Panc1 (cell line): ENCODE measurements around the gene TFF3. TPM values are rescaled to one million over a fixed set of nuclear protein-coding genes. Genes with fewer than 3 reads are reported as not detected.

ENCODE experiments used
- ATAC-seq: fragments of 200-7000 bp; cut with Tn5 transposase; 2 replicates; pipeline ENCODE4 v1.9.1; 2020; ENCODE audit warnings: mild to moderate bottlenecking, moderate library complexity
- BruUV-seq: library from RNA; stranded (reverse); fragments of 400-500 nt; replicated peaks from 2 replicates; lab custom pipeline; 2021; lab: Mats Ljungman, UMichigan
- CTCF ChIA-PET: fragments of 300-600 bp; sonication (Branson Sonifier 250); formaldehyde crosslinking; loops from one replicate; lab custom pipeline; 2022; ENCODE audit warnings: antibody characterized with exemption; lab: Charles Lee
- POLR2A ChIA-PET: fragments of 300-600 bp; sonication (Branson Sonifier 250); formaldehyde crosslinking; loops from one replicate; lab custom pipeline; 2022; ENCODE audit warnings: antibody characterized with exemption; lab: Charles Lee
- DNase-seq: peaks from one replicate; pipeline ENCODE4 v3.0.0-alpha.2; 2010; ENCODE audit warnings: low read depth, low spot score
- H3K27ac ChIP-seq: 2 replicates; pipeline ENCODE4 v1.5.1; 2011; ENCODE audit warnings: mild to moderate bottlenecking, low read length, inconsistent platforms
- H3K27me3 ChIP-seq: fragments of 200-500 bp; sonication (Bioruptor generic); 2 replicates; pipeline ENCODE4 v1.6.0; 2014; ENCODE audit warnings: low read length, inconsistent platforms; ENCODE audit not compliant: control insufficient read depth, insufficient read depth
- H3K36me3 ChIP-seq: fragments of 200-500 bp; sonication (Bioruptor generic); 2 replicates; pipeline ENCODE4 v1.5.1; 2014; ENCODE audit warnings: inconsistent platforms, mild to moderate bottlenecking, low read length, moderate library complexity; ENCODE audit not compliant: control insufficient read depth, insufficient read depth
- H3K4me1 ChIP-seq: 2 replicates; pipeline ENCODE4 v1.5.1; 2011; ENCODE audit warnings: inconsistent platforms, mild to moderate bottlenecking, low read length, moderate library complexity; ENCODE audit not compliant: control insufficient read depth, insufficient read depth
- H3K4me3 ChIP-seq, 2 experiments: 2 replicates each; pipeline ENCODE4 v1.5.1; 2011 to 2012; ENCODE audit warnings: low read depth in 2 of 2, low read length in 2 of 2, mild to moderate bottlenecking in 2 of 2, inconsistent platforms in 1 of 2, moderate library complexity in 1 of 2
- H3K9me3 ChIP-seq: fragments of 200-500 bp; sonication (Bioruptor generic); 2 replicates; pipeline ENCODE4 v1.5.1; 2014; ENCODE audit warnings: low read depth, mild to moderate bottlenecking, inconsistent platforms, low read length, moderate library complexity; ENCODE audit not compliant: control insufficient read depth, insufficient read depth
- CTCF ChIP-seq: fragments of 450-650 bp; IDR thresholded peaks from 2 replicates; pipeline ENCODE4 v1.5.1; 2017; ENCODE audit warnings: mild to moderate bottlenecking
- POLR2AphosphoS5 ChIP-seq: IDR thresholded peaks from 2 replicates; pipeline ENCODE4 v1.6.1; 2012; ENCODE audit warnings: mild to moderate bottlenecking, low read depth, low read length, moderate library complexity
- SIN3A ChIP-seq: IDR thresholded peaks from 2 replicates; pipeline ENCODE4 v1.6.1; 2012; ENCODE audit warnings: low read depth, mild to moderate bottlenecking, low read length, moderate library complexity, borderline replicate concordance; ENCODE audit not compliant: insufficient read depth
- TCF7L2 ChIP-seq: IDR thresholded peaks from 2 replicates; pipeline ENCODE4 v1.6.1; 2011; ENCODE audit warnings: mild to moderate bottlenecking, low read depth, low read length, inconsistent platforms
- in situ Hi-C: cut with HindIII; loops from 2 replicates; pipeline ENCODE4 v1.10.0; 2016; ENCODE audit warnings: low sequenced_read_pairs, low pct_unique_long_range_greater_than_20kb
- intact Hi-C: fragments of 100-400 bp; cut with micrococcal nuclease; formaldehyde crosslinking; loops from one replicate; pipeline ENCODE4 v1.10.0; 2022; ENCODE audit not compliant: unreplicated experiment
- total RNA-seq: library from RNA; stranded (reverse); gene quantifications from one replicate; pipeline ENCODE4 v1.2.1, GENCODE V29; 2021; ENCODE audit not compliant: unreplicated experiment
- TF ChIP-seq, protein P1 (sequence below), 2 experiments: IDR thresholded peaks; 2 replicates each; pipeline ENCODE4 v1.6.1; 2011 to 2012; ENCODE audit warnings: low read depth in 2 of 2, control low read depth in 1 of 2, low read length in 1 of 2, mild to moderate bottlenecking in 1 of 2, moderate library complexity in 1 of 2; ENCODE audit not compliant: insufficient read depth in 1 of 2

Gene TFF3
- total RNA-seq, 1 experiment from 2014 or later: 8.9 TPM

DNA sequence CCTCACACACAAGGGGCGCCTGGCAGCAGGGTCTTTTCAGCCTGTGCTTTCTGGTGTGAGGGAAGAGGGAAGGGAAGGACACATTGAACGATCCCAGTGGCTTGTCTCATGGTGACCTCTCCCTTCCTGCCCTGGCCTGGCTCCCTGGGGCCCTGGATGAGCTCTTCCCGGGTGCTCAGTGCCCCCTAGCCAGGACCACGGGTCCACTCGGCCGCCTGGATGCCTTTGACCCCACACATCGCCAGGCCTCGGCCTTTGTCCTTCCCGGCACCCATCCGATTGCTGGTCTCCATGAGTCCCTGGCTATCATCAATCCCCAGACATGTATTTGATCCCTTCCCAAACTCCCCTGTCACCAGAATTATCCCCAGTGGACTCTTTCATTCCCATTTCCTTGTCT is 6.0 kb upstream of the TFF3 start:
- intact Hi-C loops: no loop called here
- DNase-seq: no peak
- TF ChIP-seq SIN3A (no peak), CTCF (no peak), POLR2AphosphoS5 (no peak), TCF7L2 (no peak)
- TF ChIP-seq, protein P1, sequence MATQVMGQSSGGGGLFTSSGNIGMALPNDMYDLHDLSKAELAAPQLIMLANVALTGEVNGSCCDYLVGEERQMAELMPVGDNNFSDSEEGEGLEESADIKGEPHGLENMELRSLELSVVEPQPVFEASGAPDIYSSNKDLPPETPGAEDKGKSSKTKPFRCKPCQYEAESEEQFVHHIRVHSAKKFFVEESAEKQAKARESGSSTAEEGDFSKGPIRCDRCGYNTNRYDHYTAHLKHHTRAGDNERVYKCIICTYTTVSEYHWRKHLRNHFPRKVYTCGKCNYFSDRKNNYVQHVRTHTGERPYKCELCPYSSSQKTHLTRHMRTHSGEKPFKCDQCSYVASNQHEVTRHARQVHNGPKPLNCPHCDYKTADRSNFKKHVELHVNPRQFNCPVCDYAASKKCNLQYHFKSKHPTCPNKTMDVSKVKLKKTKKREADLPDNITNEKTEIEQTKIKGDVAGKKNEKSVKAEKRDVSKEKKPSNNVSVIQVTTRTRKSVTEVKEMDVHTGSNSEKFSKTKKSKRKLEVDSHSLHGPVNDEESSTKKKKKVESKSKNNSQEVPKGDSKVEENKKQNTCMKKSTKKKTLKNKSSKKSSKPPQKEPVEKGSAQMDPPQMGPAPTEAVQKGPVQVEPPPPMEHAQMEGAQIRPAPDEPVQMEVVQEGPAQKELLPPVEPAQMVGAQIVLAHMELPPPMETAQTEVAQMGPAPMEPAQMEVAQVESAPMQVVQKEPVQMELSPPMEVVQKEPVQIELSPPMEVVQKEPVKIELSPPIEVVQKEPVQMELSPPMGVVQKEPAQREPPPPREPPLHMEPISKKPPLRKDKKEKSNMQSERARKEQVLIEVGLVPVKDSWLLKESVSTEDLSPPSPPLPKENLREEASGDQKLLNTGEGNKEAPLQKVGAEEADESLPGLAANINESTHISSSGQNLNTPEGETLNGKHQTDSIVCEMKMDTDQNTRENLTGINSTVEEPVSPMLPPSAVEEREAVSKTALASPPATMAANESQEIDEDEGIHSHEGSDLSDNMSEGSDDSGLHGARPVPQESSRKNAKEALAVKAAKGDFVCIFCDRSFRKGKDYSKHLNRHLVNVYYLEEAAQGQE (IDR thresholded peaks at IDR 0.05; ENCODE audit: insufficient read depth in 1 of 2, low read depth in 2 of 2, low read length in 1 of 2): no peak
- Histone ChIP-seq H3K27ac (no peak overlapping the region), H3K36me3 (no peaks in the 10 kb centered on the region), H3K27me3 (peaks cover 3% of the 10 kb centered on the region; the same call in 1 of the 2 replicates), H3K4me1 (no peaks in the 10 kb centered on the region), H3K4me3 (no peak overlapping the region), H3K9me3 (no peaks in the 10 kb centered on the region)
- ChIA-PET POLR2A (no interaction called here), CTCF (no interaction called here)
- in situ Hi-C loops: no loop called here
- no TSS peak for BruUV-seq
- no peak for ATAC-seq

DNA sequence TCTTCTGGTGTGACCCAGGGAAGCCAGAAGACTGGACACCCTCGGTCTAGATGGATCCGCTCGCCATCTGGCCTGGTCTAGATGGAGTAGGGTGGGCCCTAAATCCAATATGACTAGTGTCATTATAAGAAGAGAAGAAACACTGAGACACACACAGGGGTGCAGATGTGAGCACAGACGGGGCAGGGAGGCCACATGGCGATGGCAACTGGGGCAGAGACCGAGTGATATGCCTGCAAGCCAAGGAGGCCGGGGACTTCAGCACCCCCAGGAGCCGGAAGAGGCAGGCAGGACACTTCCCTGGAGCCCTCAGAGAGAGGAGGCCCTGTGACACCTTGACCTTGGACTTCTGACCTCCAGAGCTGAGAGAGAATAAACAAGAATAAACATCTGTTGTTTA is 5.6 kb upstream of the TFF3 start:
- ChIA-PET CTCF (no interaction called here), POLR2A (no interaction called here)
- no TSS peak for BruUV-seq
- H3K4me3 ChIP-seq: no peak overlapping the region
- ATAC-seq: no peak
- no peaks in the 10 kb centered on the region for H3K9me3 ChIP-seq
- peaks cover 3% of the 10 kb centered on the region; the same call in 1 of the 2 replicates for H3K27me3 ChIP-seq
- H3K36me3 ChIP-seq: no peaks in the 10 kb centered on the region
- in situ Hi-C loops (no loop called here), intact Hi-C loops (no loop called here)
- TF ChIP-seq CTCF (no peak), POLR2AphosphoS5 (no peak), TCF7L2 (no peak)
- TF ChIP-seq, protein P1 (IDR thresholded peaks at IDR 0.05; ENCODE audit: insufficient read depth in 1 of 2, low read depth in 2 of 2, low read length in 1 of 2): no peak
- H3K4me1 ChIP-seq: peaks cover 3% of the 10 kb centered on the region; the same call in 1 of the 2 replicates
- no peak for DNase-seq
- no peak overlapping the region for H3K27ac ChIP-seq
